Measurements from ENCODE around the gene SLC49A3.

DNA sequence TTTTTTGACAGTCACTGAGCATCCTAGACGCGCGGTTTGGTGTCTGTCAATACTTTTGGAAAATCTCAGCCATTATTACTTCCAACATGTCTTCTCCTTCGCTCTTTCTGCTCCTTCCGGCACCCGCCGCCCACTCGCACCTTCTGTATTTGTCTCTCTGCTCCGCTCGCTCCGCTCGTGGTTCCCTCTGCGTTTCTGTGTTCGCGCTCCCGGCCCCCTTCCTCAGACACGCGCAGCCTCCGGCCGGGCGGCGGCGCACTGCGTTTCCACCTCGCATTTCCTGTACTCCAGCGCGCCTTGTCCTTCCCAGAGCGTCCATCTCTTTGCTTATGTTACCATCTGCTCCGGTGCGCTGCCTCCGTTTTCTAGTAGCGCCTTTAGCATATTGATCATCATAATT lies 42.5 kb downstream of the SLC49A3 start:
- TF ChIP-seq, protein P1, sequence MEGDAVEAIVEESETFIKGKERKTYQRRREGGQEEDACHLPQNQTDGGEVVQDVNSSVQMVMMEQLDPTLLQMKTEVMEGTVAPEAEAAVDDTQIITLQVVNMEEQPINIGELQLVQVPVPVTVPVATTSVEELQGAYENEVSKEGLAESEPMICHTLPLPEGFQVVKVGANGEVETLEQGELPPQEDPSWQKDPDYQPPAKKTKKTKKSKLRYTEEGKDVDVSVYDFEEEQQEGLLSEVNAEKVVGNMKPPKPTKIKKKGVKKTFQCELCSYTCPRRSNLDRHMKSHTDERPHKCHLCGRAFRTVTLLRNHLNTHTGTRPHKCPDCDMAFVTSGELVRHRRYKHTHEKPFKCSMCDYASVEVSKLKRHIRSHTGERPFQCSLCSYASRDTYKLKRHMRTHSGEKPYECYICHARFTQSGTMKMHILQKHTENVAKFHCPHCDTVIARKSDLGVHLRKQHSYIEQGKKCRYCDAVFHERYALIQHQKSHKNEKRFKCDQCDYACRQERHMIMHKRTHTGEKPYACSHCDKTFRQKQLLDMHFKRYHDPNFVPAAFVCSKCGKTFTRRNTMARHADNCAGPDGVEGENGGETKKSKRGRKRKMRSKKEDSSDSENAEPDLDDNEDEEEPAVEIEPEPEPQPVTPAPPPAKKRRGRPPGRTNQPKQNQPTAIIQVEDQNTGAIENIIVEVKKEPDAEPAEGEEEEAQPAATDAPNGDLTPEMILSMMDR (IDR thresholded peaks at IDR 0.05; ENCODE audit: poor library complexity, severe bottlenecking) = no peak
- TF ChIP-seq RAD21 (conservative IDR thresholded peaks at IDR 0.05) (no peak), EZH2 (IDR thresholded peaks at IDR 0.05; ENCODE audit: borderline replicate concordance, insufficient read depth, low read length, poor library complexity, severe bottlenecking) (no peak), POLR2AphosphoS5 (IDR thresholded peaks at IDR 0.05) (no peak), EP300 (conservative IDR thresholded peaks at IDR 0.05; ENCODE audit: poor library complexity, severe bottlenecking) (no peak), MXI1 (conservative IDR thresholded peaks at IDR 0.05; ENCODE audit: poor library complexity, severe bottlenecking) (no peak), SMC3 (conservative IDR thresholded peaks at IDR 0.05; ENCODE audit: poor library complexity) (no peak)
- TF ChIP-seq, protein P2, sequence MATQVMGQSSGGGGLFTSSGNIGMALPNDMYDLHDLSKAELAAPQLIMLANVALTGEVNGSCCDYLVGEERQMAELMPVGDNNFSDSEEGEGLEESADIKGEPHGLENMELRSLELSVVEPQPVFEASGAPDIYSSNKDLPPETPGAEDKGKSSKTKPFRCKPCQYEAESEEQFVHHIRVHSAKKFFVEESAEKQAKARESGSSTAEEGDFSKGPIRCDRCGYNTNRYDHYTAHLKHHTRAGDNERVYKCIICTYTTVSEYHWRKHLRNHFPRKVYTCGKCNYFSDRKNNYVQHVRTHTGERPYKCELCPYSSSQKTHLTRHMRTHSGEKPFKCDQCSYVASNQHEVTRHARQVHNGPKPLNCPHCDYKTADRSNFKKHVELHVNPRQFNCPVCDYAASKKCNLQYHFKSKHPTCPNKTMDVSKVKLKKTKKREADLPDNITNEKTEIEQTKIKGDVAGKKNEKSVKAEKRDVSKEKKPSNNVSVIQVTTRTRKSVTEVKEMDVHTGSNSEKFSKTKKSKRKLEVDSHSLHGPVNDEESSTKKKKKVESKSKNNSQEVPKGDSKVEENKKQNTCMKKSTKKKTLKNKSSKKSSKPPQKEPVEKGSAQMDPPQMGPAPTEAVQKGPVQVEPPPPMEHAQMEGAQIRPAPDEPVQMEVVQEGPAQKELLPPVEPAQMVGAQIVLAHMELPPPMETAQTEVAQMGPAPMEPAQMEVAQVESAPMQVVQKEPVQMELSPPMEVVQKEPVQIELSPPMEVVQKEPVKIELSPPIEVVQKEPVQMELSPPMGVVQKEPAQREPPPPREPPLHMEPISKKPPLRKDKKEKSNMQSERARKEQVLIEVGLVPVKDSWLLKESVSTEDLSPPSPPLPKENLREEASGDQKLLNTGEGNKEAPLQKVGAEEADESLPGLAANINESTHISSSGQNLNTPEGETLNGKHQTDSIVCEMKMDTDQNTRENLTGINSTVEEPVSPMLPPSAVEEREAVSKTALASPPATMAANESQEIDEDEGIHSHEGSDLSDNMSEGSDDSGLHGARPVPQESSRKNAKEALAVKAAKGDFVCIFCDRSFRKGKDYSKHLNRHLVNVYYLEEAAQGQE (IDR thresholded peaks at IDR 0.05; ENCODE audit: borderline replicate concordance) = no peak

Data from neural cell (in vitro differentiated cells).